Keratinocyte (primary cell): Measurements from ENCODE around the gene SMCP. TPM values are rescaled to one million over a fixed set of nuclear protein-coding genes. Genes with fewer than 3 reads are reported as not detected.

Experiments used
- DNase-seq: peaks from one replicate; pipeline ENCODE4 v3.0.0-alpha.2; 2011; ENCODE audit warnings: low read depth, missing footprints, low spot score
- FAIRE-seq: peaks from 2 replicates; lab custom pipeline; 2011; peaks lifted over from hg19 to GRCh38; lab: Jason Lieb, UNC
- H2AFZ ChIP-seq: 2 replicates; pipeline ENCODE4 v1.6.0; 2012; ENCODE audit warnings: low read length, control low read depth, inconsistent platforms; ENCODE audit not compliant: control insufficient read depth
- H3K27ac ChIP-seq: 2 replicates; pipeline ENCODE4 v1.5.1; 2011; ENCODE audit warnings: low read length; ENCODE audit not compliant: control insufficient read depth, insufficient read depth
- H3K27me3 ChIP-seq: 3 replicates; pipeline ENCODE4 v1.6.0; 2011; ENCODE audit warnings: low read length; ENCODE audit not compliant: control insufficient read depth, insufficient read depth; ENCODE audit errors: extremely low read depth
- H3K36me3 ChIP-seq, 2 experiments: 2 replicates in 1 of 2; 3 replicates in 1 of 2; pipeline ENCODE4 v1.5.1; 2011; ENCODE audit warnings: low read length in 2 of 2, mild to moderate bottlenecking in 1 of 2; ENCODE audit not compliant: control insufficient read depth in 2 of 2, insufficient read depth in 2 of 2; ENCODE audit errors: extremely low read depth in 1 of 2
- H3K4me1 ChIP-seq: 3 replicates; pipeline ENCODE4 v1.5.1; 2011; ENCODE audit warnings: low read length; ENCODE audit not compliant: control insufficient read depth, insufficient read depth; ENCODE audit errors: extremely low read depth
- H3K4me2 ChIP-seq: 3 replicates; pipeline ENCODE4 v1.6.0; 2011; ENCODE audit warnings: low read depth, low read length; ENCODE audit not compliant: control insufficient read depth, insufficient read depth; ENCODE audit errors: extremely low read depth
- H3K4me3 ChIP-seq, 3 experiments: fragments of 200-600 bp in 1 of 3; sonication (generic) in 1 of 3; 2 replicates in 2 of 3; 3 replicates in 1 of 3; pipeline ENCODE4 v1.5.1; 2011 to 2016; ENCODE audit warnings: low read length in 3 of 3, mild to moderate bottlenecking in 3 of 3, control low read depth in 2 of 3, inconsistent platforms in 1 of 3, low read depth in 1 of 3, mixed read lengths in 1 of 3, mixed run types in 1 of 3, moderate library complexity in 1 of 3; ENCODE audit not compliant: control insufficient read depth in 2 of 3, insufficient read depth in 2 of 3; ENCODE audit errors: extremely low read depth in 1 of 3
- H3K79me2 ChIP-seq: 2 replicates; pipeline ENCODE4 v1.6.0; 2012; ENCODE audit warnings: low read length; ENCODE audit not compliant: control insufficient read depth, insufficient read depth
- H3K9ac ChIP-seq: 3 replicates; pipeline ENCODE4 v1.6.0; 2011; ENCODE audit warnings: low read length; ENCODE audit not compliant: control insufficient read depth, insufficient read depth; ENCODE audit errors: extremely low read depth
- H3K9me1 ChIP-seq: 3 replicates; pipeline ENCODE4 v1.6.0; 2011; ENCODE audit warnings: low read length; ENCODE audit not compliant: control insufficient read depth, insufficient read depth; ENCODE audit errors: extremely low read depth
- H3K9me3 ChIP-seq: 2 replicates; pipeline ENCODE4 v1.5.1; 2012; ENCODE audit warnings: low read depth, low read length; ENCODE audit not compliant: control insufficient read depth
- H4K20me1 ChIP-seq: 3 replicates; pipeline ENCODE4 v1.6.0; 2011; ENCODE audit warnings: low read length; ENCODE audit not compliant: control insufficient read depth, insufficient read depth; ENCODE audit errors: extremely low read depth
- CTCF ChIP-seq, 3 experiments: IDR thresholded peaks in 1 of 3; conservative IDR thresholded peaks in 1 of 3; optimal IDR thresholded peaks in 1 of 3; 2 replicates in 2 of 3; 3 replicates in 1 of 3; pipeline versions ENCODE3 to v1.5.1; 2011; ENCODE audit warnings: low read length in 3 of 3, mild to moderate bottlenecking in 3 of 3, moderate library complexity in 2 of 3, control low read depth in 1 of 3, inconsistent platforms in 1 of 3; ENCODE audit not compliant: insufficient read depth in 2 of 3; ENCODE audit errors: extremely low read depth in 1 of 3
- EZH2 ChIP-seq: IDR thresholded peaks from one replicate; pipeline ENCODE4 v1.6.1; 2012; ENCODE audit warnings: inconsistent platforms, mild to moderate bottlenecking, low read length, moderate library complexity
- dilution Hi-C: fragments of 300-500 bp; cut with MboI; formaldehyde crosslinking; loops from one replicate; pipeline ENCODE4 v1.7.0; 2020; ENCODE audit warnings: low sequenced_read_pairs; ENCODE audit not compliant: extremely low pct_ligation_motif_present
- polyA plus RNA-seq, 5 experiments: library from polyadenylated mRNA; depleted of rRNA in 3 of 5; stranded (reverse) in 3 of 5; stranded (forward) in 1 of 5; unstranded in 1 of 5; fragments of >200 nt; gene quantifications; 1 replicate in 1 of 5; 2 replicates in 3 of 5; 3 replicates in 1 of 5; pipeline versions ENCODE4 v1.2.1 to v1.2.3, GENCODE V29; 2011 to 2012; ENCODE audit warnings: missing spikeins in 2 of 5, low read depth in 1 of 5, low replicate concordance in 1 of 5

Gene SMCP
- polyA plus RNA-seq, 1 donor (not counting 4 experiments of a cell fraction or from before 2014, with no cell fraction given), result not detected

DNA sequence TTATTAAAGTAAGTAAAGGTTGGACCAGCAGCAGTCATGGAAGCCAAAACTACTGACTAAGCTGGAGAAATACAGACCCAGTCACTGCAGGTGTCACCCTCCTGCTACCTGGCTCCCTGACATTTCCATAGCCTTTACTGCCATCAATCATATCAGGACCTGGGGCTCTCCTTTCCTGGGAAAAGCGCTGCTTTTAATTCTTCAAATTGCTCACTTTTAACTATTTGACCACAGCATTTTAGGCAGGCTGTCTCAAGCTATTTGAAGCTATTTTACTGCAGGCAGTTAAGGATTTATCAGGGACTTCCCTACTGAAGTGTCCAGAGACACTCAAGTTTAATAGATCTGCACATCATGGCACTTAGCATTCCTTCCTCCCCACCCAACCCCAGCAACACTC is 34.3 kb downstream of the SMCP start:
- TF ChIP-seq EZH2, result no peak
- TF ChIP-seq CTCF (optimal IDR thresholded peaks at IDR 0.05 in 1 of 3, IDR thresholded peaks at IDR 0.05 in 1 of 3, conservative IDR thresholded peaks at IDR 0.05 in 1 of 3; ENCODE audit: extremely low read depth in 1 of 3, insufficient read depth in 2 of 3, low read length in 3 of 3), result no peak
- FAIRE-seq, result peak; percentile 62

GRCh38 chr1:152912900-152913299 is 34.8 kb downstream of the SMCP start:
- Histone ChIP-seq H3K27ac (no peak overlapping the region), H3K9ac (no peak overlapping the region), H3K79me2 (no peaks in the 10 kb centered on the region), H4K20me1 (no peaks in the 10 kb centered on the region), H3K36me3 (no peaks in the 10 kb centered on the region), H3K4me3 (no peak overlapping the region), H3K27me3 (no peaks in the 10 kb centered on the region), H2AFZ (peak overlapping the region; percentile 20), H3K9me3 (no peaks in the 10 kb centered on the region), H3K4me2 (peak overlapping the region; percentile 3), H3K9me1 (no peaks in the 10 kb centered on the region), H3K4me1 (peaks cover 11% of the 10 kb centered on the region)
- dilution Hi-C loops, result no loop called here
- DNase-seq (peak; percentile 82), FAIRE-seq (peak; percentile 58)
- TF ChIP-seq CTCF (optimal IDR thresholded peaks at IDR 0.05 in 1 of 3, IDR thresholded peaks at IDR 0.05 in 1 of 3, conservative IDR thresholded peaks at IDR 0.05 in 1 of 3; ENCODE audit: extremely low read depth in 1 of 3, insufficient read depth in 2 of 3, low read length in 3 of 3) (no peak), EZH2 (no peak)

More for the DNA sequence above, 34.3 kb downstream of the SMCP start:
- H3K79me2 ChIP-seq, result no peaks in the 10 kb centered on the region
- peak overlapping the region; percentile 8 for H3K4me2 ChIP-seq
- H3K9ac ChIP-seq, result no peak overlapping the region
- H3K4me1 ChIP-seq, result peaks cover 15% of the 10 kb centered on the region
- no peaks in the 10 kb centered on the region for H3K36me3 ChIP-seq
- H3K9me1 ChIP-seq, result no peaks in the 10 kb centered on the region
- H3K9me3 ChIP-seq, result no peaks in the 10 kb centered on the region
- no peak for DNase-seq
- H2AFZ ChIP-seq, result peak overlapping the region; percentile 20
- H4K20me1 ChIP-seq, result no peaks in the 10 kb centered on the region
- H3K27ac ChIP-seq, result no peak overlapping the region
- no peaks in the 10 kb centered on the region for H3K27me3 ChIP-seq
- H3K4me3 ChIP-seq, result no peak overlapping the region
- dilution Hi-C loops, result no loop called here
